Vagina (tissue), 2 donors: Measurements from ENCODE around the gene PDE9A. TPM values are rescaled to one million over a fixed set of nuclear protein-coding genes. Genes with fewer than 3 reads are reported as not detected.

ENCODE experiments used
- DNase-seq, 2 donors: peaks; one replicate each; pipeline ENCODE4 v3.0.0-alpha.2; 2017; ENCODE audit errors: extremely low spot score in 2 of 2
- H3K27ac ChIP-seq: fragments of 200-600 bp; sonication (generic); one replicate; pipeline ENCODE4 v1.5.1; 2019
- H3K27me3 ChIP-seq: fragments of 200-600 bp; sonication (generic); one replicate; pipeline ENCODE4 v1.5.1; 2019
- H3K36me3 ChIP-seq, 2 donors: fragments of 200-600 bp; sonication (generic); one replicate each; pipeline ENCODE4 v1.5.1; 2017 to 2019
- H3K4me1 ChIP-seq: fragments of 200-600 bp; sonication (generic); one replicate; pipeline ENCODE4 v1.5.1; 2019
- H3K4me3 ChIP-seq, 2 donors: fragments of 200-600 bp; sonication (generic); 1 replicate in 1 of 2; 2 replicates in 1 of 2; pipeline ENCODE4 v1.5.1; 2016 to 2019
- H3K9me3 ChIP-seq: fragments of 200-600 bp; sonication (generic); one replicate; pipeline ENCODE4 v1.5.1; 2019
- CTCF ChIP-seq, 3 experiments: fragments of 450-650 bp in 2 of 3; fragments of 200-600 bp in 1 of 3; sonication (generic) in 1 of 3; IDR thresholded peaks; one replicate each; pipeline ENCODE4 v1.5.1; 2017 to 2019; ENCODE audit warnings: antibody characterized with exemption in 3 of 3, mild to moderate bottlenecking in 2 of 3, moderate library complexity in 2 of 3
- POLR2A ChIP-seq, 2 donors: fragments of 450-650 bp; IDR thresholded peaks; one replicate each; pipeline ENCODE4 v1.6.1; 2017; ENCODE audit warnings: antibody characterized with exemption in 2 of 2, mild to moderate bottlenecking in 2 of 2, moderate library complexity in 2 of 2
- POLR2AphosphoS5 ChIP-seq, 2 donors: sonication (generic); formaldehyde crosslinking; IDR thresholded peaks; one replicate each; pipeline ENCODE4 v1.9.0; 2017; ENCODE audit warnings: antibody characterized with exemption in 2 of 2, mild to moderate bottlenecking in 2 of 2, low read depth in 1 of 2; ENCODE audit not compliant: insufficient read depth in 1 of 2
- intact Hi-C: fragments of 100-400 bp; cut with DNase I; formaldehyde crosslinking; loops from one replicate; pipeline ENCODE4 v1.15.1; 2023
- total RNA-seq: library from RNA; depleted of rRNA; stranded (reverse); fragments of >200 nt; gene quantifications from one replicate; pipeline ENCODE4 v1.2.3, GENCODE V29; 2016

Gene PDE9A
- total RNA-seq, 1 donor from 2014 or later: 9.6 TPM

- Histone ChIP-seq H3K27ac (no peak overlapping the region), H3K36me3 (no peaks in the 10 kb centered on the region), H3K9me3 (no peaks in the 10 kb centered on the region), H3K27me3 (no peaks in the 10 kb centered on the region), H3K4me3 (no peak overlapping the region), H3K4me1 (no peaks in the 10 kb centered on the region)
- intact Hi-C loops: no loop called here
- no peak for TF ChIP-seq POLR2A (IDR thresholded peaks at IDR 0.05)
- no peak for TF ChIP-seq POLR2AphosphoS5 (IDR thresholded peaks at IDR 0.05; ENCODE audit: insufficient read depth in 1 of 2, low read depth in 1 of 2)
- TF ChIP-seq CTCF (IDR thresholded peaks at IDR 0.05): no peak
- no peak for DNase-seq
These were observed 92.3 kb downstream of the PDE9A start for GRCh38 chr21:42745511-42746239.

- intact Hi-C loops: no loop called here
- no peaks in the 10 kb centered on the region for H3K4me1 ChIP-seq
These were observed 92.8 kb downstream of the PDE9A start for GRCh38 chr21:42746240-42746592.

GRCh38 chr21:42746593-42747275, 93.3 kb downstream of the PDE9A start:
- intact Hi-C loops: no loop called here
- Histone ChIP-seq H3K27ac (no peak overlapping the region), H3K9me3 (no peaks in the 10 kb centered on the region), H3K4me3 (no peak overlapping the region), H3K36me3 (no peaks in the 10 kb centered on the region), H3K4me1 (no peaks in the 10 kb centered on the region), H3K27me3 (no peaks in the 10 kb centered on the region)
- TF ChIP-seq POLR2AphosphoS5 (IDR thresholded peaks at IDR 0.05; ENCODE audit: insufficient read depth in 1 of 2, low read depth in 1 of 2): no peak
- TF ChIP-seq CTCF (IDR thresholded peaks at IDR 0.05): no peak
- TF ChIP-seq POLR2A (IDR thresholded peaks at IDR 0.05): no peak
- no peak for DNase-seq

More at GRCh38 chr21:42746240-42746592, 92.8 kb downstream of the PDE9A start:
- Histone ChIP-seq H3K4me3 (no peak overlapping the region), H3K27ac (no peak overlapping the region), H3K36me3 (no peaks in the 10 kb centered on the region), H3K27me3 (no peaks in the 10 kb centered on the region), H3K9me3 (no peaks in the 10 kb centered on the region)
- TF ChIP-seq POLR2A (IDR thresholded peaks at IDR 0.05): no peak
- no peak for TF ChIP-seq CTCF (IDR thresholded peaks at IDR 0.05)
- TF ChIP-seq POLR2AphosphoS5 (IDR thresholded peaks at IDR 0.05; ENCODE audit: insufficient read depth in 1 of 2, low read depth in 1 of 2): no peak
- no peak for DNase-seq

GRCh38 chr21:42747276-42747701, 93.9 kb downstream of the PDE9A start:
- Histone ChIP-seq H3K27ac (no peak overlapping the region), H3K9me3 (no peaks in the 10 kb centered on the region), H3K4me1 (no peaks in the 10 kb centered on the region), H3K36me3 (no peaks in the 10 kb centered on the region), H3K4me3 (no peak overlapping the region), H3K27me3 (no peaks in the 10 kb centered on the region)
- TF ChIP-seq POLR2A (IDR thresholded peaks at IDR 0.05) (no peak), CTCF (IDR thresholded peaks at IDR 0.05) (no peak), POLR2AphosphoS5 (IDR thresholded peaks at IDR 0.05; ENCODE audit: insufficient read depth in 1 of 2, low read depth in 1 of 2) (no peak)
- DNase-seq: no peak
- intact Hi-C loops: no loop called here
